Endothelial cell of umbilical vein (primary cell): ENCODE measurements around the gene MYO18A.

Source experiments
- POLR2A ChIP-seq: IDR thresholded peaks from 2 replicates; pipeline ENCODE4 v1.6.1; 2012; ENCODE audit warnings: low read depth, mild to moderate bottlenecking, control low read depth, low read length
- POLR2AphosphoS5 ChIP-seq: IDR thresholded peaks from 2 replicates; pipeline ENCODE4 v1.6.1; 2012; ENCODE audit warnings: low read depth, mild to moderate bottlenecking, control low read depth, low read length, moderate library complexity; ENCODE audit not compliant: insufficient read depth
- TF ChIP-seq, protein P1 (sequence below), 2 donors: IDR thresholded peaks; 1 replicate in 1 of 2; 2 replicates in 1 of 2; pipeline ENCODE4 v1.5.1; 2011; ENCODE audit warnings: low read length in 2 of 2, mild to moderate bottlenecking in 2 of 2, moderate library complexity in 2 of 2, control low read depth in 1 of 2, inconsistent platforms in 1 of 2, low read depth in 1 of 2; ENCODE audit not compliant: insufficient read depth in 1 of 2; ENCODE audit errors: extremely low read depth in 1 of 2

DNA sequence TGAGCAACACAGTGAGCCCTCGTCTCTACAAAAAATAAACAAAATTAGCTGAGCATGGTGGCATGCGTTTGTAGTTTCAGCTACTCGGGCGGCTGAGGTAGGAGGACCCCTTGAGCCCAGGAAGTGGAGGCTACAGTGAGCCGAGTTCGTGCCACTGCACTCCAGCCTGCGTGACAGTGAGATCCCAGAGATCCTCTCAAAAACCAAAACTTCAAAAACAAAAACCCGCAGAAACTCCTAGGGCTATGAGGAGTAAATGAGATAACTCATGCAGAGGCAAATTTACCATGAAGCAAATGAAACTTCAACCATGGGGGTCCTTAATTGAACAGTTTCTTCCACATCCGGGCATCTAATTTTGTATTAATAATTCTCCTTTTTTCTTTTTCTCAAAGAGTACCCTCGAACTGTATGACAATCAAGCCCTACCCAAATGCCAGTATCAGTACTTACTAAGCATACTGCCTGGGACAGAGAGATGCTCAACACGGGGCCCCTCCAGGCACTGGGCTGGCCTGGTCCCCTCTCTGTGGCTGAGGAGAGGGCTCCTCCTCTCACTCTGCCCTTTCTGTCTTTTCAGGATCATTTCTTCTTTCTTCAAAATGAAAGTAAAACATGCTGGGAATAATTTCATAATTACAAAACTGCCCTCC lies 138.0 kb downstream of the MYO18A start:
- TF ChIP-seq, protein P1, sequence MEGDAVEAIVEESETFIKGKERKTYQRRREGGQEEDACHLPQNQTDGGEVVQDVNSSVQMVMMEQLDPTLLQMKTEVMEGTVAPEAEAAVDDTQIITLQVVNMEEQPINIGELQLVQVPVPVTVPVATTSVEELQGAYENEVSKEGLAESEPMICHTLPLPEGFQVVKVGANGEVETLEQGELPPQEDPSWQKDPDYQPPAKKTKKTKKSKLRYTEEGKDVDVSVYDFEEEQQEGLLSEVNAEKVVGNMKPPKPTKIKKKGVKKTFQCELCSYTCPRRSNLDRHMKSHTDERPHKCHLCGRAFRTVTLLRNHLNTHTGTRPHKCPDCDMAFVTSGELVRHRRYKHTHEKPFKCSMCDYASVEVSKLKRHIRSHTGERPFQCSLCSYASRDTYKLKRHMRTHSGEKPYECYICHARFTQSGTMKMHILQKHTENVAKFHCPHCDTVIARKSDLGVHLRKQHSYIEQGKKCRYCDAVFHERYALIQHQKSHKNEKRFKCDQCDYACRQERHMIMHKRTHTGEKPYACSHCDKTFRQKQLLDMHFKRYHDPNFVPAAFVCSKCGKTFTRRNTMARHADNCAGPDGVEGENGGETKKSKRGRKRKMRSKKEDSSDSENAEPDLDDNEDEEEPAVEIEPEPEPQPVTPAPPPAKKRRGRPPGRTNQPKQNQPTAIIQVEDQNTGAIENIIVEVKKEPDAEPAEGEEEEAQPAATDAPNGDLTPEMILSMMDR (IDR thresholded peaks at IDR 0.05; ENCODE audit: extremely low read depth in 1 of 2, insufficient read depth in 1 of 2, low read depth in 1 of 2, low read length in 2 of 2), result no peak
- no peak for TF ChIP-seq POLR2AphosphoS5
- no peak for TF ChIP-seq POLR2A
